GM18508 (cell line): Measurements from ENCODE around the gene HECTD4.
"Not testable (repeated sequence)": the region's sequence is repeated elsewhere in the genome, so short reads cannot be mapped to it uniquely, and the experiment has no call there.

ENCODE experiments used
- ATAC-seq: cut with Tn5 transposase; IDR thresholded peaks from one replicate; pipeline ENCODE4 v1.9.1; 2021; ENCODE audit warnings: moderate number of reproducible peaks; ENCODE audit not compliant: insufficient read depth, unreplicated experiment

Gene HECTD4

GRCh38 chr12:112288638-112289037 is 93.6 kb downstream of the HECTD4 start:
- ATAC-seq, result no peak

- ATAC-seq, result no peak
These were observed 96.4 kb downstream of the HECTD4 start for GRCh38 chr12:112285600-112286401.

GRCh38 chr12:112283546-112283945 is 98.7 kb downstream of the HECTD4 start:
- no peak for ATAC-seq

GRCh38 chr12:112282920-112283319 is 99.3 kb downstream of the HECTD4 start:
- ATAC-seq, result no peak

GRCh38 chr12:112275836-112276235 is 106.4 kb downstream of the HECTD4 start:
- no peak for ATAC-seq

GRCh38 chr12:112275207-112275606 is 107.0 kb downstream of the HECTD4 start:
- no peak for ATAC-seq

GRCh38 chr12:112270673-112271072 is 111.6 kb downstream of the HECTD4 start:
- no peak for ATAC-seq

GRCh38 chr12:112266473-112266872 is 115.8 kb downstream of the HECTD4 start:
- no peak for ATAC-seq

- ATAC-seq, result no peak
These were observed 120.7 kb downstream of the HECTD4 start for GRCh38 chr12:112261559-112261958.

- ATAC-seq, result no peak
These were observed 123.3 kb downstream of the HECTD4 start for GRCh38 chr12:112258926-112259325.

GRCh38 chr12:112256780-112257179 is 125.5 kb downstream of the HECTD4 start:
- ATAC-seq, result no peak

- no peak for ATAC-seq
These were observed 130.0 kb downstream of the HECTD4 start for GRCh38 chr12:112252184-112252583.

- not testable (repeated sequence) for ATAC-seq
These were observed 137.3 kb downstream of the HECTD4 start for GRCh38 chr12:112244902-112245301.

- no peak for ATAC-seq
These were observed 138.7 kb downstream of the HECTD4 start for GRCh38 chr12:112243255-112244110.

- no peak for ATAC-seq
These were observed 141.1 kb downstream of the HECTD4 start for GRCh38 chr12:112241176-112241575.

GRCh38 chr12:112239881-112240280 is 142.3 kb downstream of the HECTD4 start:
- no peak for ATAC-seq

GRCh38 chr12:112239020-112239419 is 143.2 kb downstream of the HECTD4 start:
- no peak for ATAC-seq

GRCh38 chr12:112238441-112238840 is 143.8 kb downstream of the HECTD4 start:
- no peak for ATAC-seq

- no peak for ATAC-seq
These were observed 145.4 kb downstream of the HECTD4 start for GRCh38 chr12:112236786-112237185.

- ATAC-seq, result no peak
These were observed 145.8 kb downstream of the HECTD4 start for GRCh38 chr12:112236386-112236785.

- ATAC-seq, result no peak
These were observed 147.9 kb downstream of the HECTD4 start for GRCh38 chr12:112234303-112234702.
